Nephron progenitor cell (in vitro differentiated cells): Measurements from ENCODE around the gene LGALS3.

Experiments
- DNase-seq: peaks from one replicate; pipeline ENCODE4 v3.0.0; 2021
- H3K27ac Mint-ChIP-seq: 2 replicates; pipeline ENCODE4 v1.8.0; 2021; ENCODE audit warnings: mild to moderate bottlenecking, moderate library complexity, mixed read lengths
- H3K27me3 Mint-ChIP-seq: 2 replicates; pipeline ENCODE4 v1.8.0; 2021; ENCODE audit warnings: mild to moderate bottlenecking, low read depth, mixed read lengths; ENCODE audit not compliant: poor library complexity
- H3K36me3 Mint-ChIP-seq: 2 replicates; pipeline ENCODE4 v1.8.0; 2021; ENCODE audit warnings: low read depth, mixed read lengths
- H3K4me1 Mint-ChIP-seq: 2 replicates; pipeline ENCODE4 v1.8.0; 2021; ENCODE audit warnings: mixed read lengths
- H3K4me3 Mint-ChIP-seq: 2 replicates; pipeline ENCODE4 v1.8.0; 2021; ENCODE audit warnings: mild to moderate bottlenecking, moderate library complexity, mixed read lengths
- H3K9me3 Mint-ChIP-seq: 2 replicates; pipeline ENCODE4 v1.8.0; 2021; ENCODE audit warnings: mild to moderate bottlenecking, moderate library complexity, mixed read lengths
- TF ChIP-seq, protein P1 (sequence below): fragments of 200-600 bp; sonication (generic); IDR thresholded peaks from 2 replicates; pipeline ENCODE4 v1.5.0; 2021; ENCODE audit warnings: antibody characterized with exemption

Gene LGALS3

DNA sequence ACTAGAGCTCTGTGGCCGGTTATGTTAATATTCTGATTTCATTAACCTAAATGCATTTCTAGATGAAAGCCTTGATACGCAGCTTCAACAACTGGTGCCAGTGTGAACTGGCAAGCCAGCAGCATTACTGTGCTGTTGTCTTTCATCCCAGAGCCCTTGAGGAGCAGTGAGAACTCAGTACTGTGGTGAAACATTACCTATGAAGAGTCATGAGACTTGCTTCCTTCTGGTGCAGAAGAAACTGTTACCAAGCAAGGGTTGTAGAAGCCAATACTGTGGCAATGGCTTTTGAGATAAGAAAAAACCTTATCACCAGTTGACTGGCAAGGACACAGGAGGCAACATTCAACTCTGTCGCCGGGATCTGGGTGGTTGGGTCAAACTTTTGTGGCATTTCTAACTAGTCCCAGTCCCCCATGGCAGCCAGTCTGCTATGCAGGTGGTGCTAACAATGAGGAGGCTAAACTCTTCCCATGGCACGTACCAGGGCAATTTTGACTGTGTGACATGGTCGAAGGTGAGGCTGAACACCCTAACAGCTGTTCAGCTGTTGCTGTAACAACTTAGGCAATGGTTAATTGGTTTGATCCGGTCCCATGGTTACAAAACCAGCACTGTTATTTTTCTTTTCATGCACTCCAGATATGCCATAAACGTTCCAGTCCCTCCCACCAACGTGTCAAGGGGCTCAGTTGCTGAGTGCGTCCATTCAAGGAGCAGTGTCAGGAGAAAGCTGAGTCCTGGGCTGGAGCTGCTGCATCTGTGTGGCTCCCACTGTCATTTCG, 12.6 kb upstream of the LGALS3 start:
- no peaks in the 10 kb centered on the region for H3K9me3 Mint-ChIP-seq
- H3K27me3 Mint-ChIP-seq: peaks cover 6% of the 10 kb centered on the region
- peaks cover 24% of the 10 kb centered on the region for H3K4me1 Mint-ChIP-seq
- TF ChIP-seq, protein P1, sequence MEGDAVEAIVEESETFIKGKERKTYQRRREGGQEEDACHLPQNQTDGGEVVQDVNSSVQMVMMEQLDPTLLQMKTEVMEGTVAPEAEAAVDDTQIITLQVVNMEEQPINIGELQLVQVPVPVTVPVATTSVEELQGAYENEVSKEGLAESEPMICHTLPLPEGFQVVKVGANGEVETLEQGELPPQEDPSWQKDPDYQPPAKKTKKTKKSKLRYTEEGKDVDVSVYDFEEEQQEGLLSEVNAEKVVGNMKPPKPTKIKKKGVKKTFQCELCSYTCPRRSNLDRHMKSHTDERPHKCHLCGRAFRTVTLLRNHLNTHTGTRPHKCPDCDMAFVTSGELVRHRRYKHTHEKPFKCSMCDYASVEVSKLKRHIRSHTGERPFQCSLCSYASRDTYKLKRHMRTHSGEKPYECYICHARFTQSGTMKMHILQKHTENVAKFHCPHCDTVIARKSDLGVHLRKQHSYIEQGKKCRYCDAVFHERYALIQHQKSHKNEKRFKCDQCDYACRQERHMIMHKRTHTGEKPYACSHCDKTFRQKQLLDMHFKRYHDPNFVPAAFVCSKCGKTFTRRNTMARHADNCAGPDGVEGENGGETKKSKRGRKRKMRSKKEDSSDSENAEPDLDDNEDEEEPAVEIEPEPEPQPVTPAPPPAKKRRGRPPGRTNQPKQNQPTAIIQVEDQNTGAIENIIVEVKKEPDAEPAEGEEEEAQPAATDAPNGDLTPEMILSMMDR: no peak
- no peak overlapping the region for H3K4me3 Mint-ChIP-seq
- no peaks in the 10 kb centered on the region for H3K36me3 Mint-ChIP-seq
- DNase-seq: no peak
- no peak overlapping the region for H3K27ac Mint-ChIP-seq

DNA sequence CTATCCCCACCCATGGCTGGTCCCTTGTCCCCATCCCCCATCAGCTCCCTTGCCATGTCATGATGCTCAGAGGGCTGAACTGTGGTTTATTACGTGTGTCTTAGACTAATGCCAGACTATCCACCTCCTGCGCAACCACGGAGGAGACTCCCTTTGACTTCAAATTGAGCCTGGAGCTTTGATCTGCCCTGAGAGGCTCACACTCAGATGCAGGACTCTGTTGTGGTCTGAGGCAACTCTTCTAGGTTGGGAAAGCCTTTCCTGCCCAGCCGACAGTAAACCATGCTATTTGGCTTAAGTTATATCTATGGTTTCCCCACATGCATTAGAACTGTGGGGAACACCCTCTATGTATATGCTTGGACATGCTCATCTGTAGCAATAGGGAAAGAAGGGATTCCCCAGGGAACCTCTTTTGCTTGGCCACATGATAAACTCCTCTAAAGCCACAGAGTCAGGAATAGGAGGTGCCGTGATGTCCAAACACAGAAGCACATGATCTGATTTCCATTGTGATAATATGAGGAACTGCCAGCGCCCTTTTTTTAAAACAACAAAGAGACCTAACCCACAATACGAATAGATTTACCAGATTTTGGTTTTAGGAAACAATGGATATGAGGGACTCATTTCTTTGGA, 11.1 kb upstream of the LGALS3 start:
- Mint-ChIP-seq H3K27ac (no peak overlapping the region), H3K4me1 (peaks cover 39% of the 10 kb centered on the region), H3K36me3 (no peaks in the 10 kb centered on the region), H3K27me3 (peaks cover 5% of the 10 kb centered on the region), H3K4me3 (no peak overlapping the region), H3K9me3 (no peaks in the 10 kb centered on the region)
- DNase-seq: no peak
- TF ChIP-seq, protein P1: no peak

DNA sequence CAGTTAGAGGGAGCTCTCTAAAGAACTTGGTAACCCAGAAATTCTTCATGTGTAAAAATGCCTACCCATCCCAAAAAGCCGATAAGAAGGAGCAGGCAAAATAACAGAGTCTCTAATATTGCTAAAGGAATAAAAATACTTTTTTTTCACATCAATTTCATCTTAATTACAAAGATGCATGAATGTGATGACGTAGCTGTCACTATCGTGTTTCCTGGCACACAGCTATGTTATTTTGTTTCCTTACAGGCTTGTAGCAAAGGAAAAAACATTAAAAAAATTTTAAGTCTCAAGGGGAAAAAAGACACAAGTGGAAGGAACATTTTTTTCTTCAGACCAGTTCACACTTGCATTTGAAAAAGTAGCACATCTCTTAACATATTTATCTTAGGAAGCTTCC, 10.3 kb upstream of the LGALS3 start:
- no peak overlapping the region for H3K27ac Mint-ChIP-seq
- no peak for DNase-seq
- no peaks in the 10 kb centered on the region for H3K9me3 Mint-ChIP-seq
- H3K4me1 Mint-ChIP-seq: peaks cover 45% of the 10 kb centered on the region
- TF ChIP-seq, protein P1: no peak
- peaks cover 5% of the 10 kb centered on the region for H3K27me3 Mint-ChIP-seq
- H3K4me3 Mint-ChIP-seq: no peak overlapping the region
- no peaks in the 10 kb centered on the region for H3K36me3 Mint-ChIP-seq

DNA sequence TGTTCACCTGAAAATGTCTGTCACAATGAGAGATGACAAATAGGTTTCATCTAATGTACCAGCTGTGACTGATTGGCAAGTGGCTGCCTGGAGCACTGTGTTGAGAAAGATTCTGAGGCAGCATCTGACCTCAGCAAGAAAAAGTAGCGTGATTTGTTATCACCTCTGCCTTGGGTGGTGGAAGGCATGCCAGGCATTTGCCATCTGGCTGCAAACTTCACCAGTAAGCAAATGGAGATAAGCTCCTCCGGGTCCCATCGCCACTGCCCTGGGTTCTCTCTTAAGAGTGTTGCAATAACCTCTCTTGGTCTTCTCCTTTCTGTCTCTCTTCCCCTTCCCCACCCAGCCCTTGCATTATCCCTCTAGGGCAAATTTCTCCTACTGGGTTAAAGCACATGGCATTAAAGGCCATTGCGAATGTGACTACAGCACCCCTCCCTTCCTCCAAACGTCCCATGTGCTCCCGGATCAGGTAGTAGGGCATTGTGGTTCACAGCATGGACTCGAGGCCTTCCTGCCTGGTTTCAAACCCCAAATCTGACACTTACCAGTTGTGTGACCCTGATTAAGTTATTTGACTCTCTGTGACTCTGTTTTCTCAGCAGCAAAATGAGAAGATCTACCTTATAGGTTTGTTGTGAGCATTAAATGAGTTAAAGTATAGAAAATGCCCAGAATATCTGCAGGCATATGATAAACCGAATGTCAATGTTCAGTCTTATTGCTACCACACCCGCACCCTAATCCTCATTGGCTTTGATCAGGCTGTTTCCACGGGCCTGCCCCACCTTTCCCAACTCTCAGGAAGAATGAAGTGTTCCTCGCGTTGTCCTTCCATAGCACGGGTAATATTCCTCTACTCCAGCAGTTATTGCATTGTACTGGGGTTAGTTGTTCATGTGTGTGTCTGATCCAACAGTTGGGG, 8.2 kb upstream of the LGALS3 start:
- Mint-ChIP-seq H3K36me3 (no peaks in the 10 kb centered on the region), H3K9me3 (no peaks in the 10 kb centered on the region), H3K4me1 (peaks cover 38% of the 10 kb centered on the region), H3K27ac (no peak overlapping the region), H3K4me3 (no peak overlapping the region), H3K27me3 (peaks cover 22% of the 10 kb centered on the region)
- TF ChIP-seq, protein P1: no peak
- DNase-seq: no peak

DNA sequence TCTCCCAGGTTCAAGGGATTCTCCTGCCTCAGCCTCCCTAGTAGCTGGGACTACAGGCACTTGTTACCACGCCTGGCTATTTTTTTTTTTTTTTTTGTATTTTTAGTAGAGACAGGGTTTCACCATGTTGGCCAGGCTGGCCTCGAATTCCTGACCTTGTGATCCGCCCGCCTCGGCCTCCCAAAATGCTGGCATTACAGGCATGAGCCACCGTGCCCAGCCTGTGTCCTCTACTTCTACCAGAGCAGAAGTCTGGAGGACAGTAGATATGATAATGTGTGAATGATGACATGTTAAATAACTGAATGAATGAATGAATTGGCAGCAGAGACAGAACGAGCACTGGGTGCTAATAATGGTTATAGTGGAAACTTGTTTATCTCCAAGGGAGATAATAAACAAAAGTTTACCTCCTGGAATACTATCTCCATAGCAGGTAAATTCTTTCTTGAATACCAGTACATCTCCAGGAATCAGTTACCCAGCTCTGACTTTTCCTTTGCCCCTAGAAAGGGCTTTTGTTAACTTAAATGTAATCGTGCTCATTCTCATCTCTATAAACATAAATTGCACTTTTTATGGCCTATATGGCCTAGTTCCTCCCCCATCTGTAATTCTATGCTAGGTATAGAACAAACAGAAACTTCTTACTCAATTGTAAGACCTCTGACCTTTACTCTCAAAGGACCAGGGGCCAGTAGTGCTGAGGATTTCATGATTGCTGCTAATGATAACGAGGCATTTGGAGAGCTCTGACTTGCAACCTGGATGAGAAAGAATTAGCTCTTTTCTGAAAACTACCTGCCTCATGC, 7.2 kb upstream of the LGALS3 start:
- no peak overlapping the region for H3K27ac Mint-ChIP-seq

More for the DNA sequence above, 7.2 kb upstream of the LGALS3 start:
- TF ChIP-seq, protein P1: no peak
- no peaks in the 10 kb centered on the region for H3K36me3 Mint-ChIP-seq
- H3K27me3 Mint-ChIP-seq: peaks cover 31% of the 10 kb centered on the region
- DNase-seq: no peak
- no peak overlapping the region for H3K4me3 Mint-ChIP-seq
- no peaks in the 10 kb centered on the region for H3K9me3 Mint-ChIP-seq
- peaks cover 34% of the 10 kb centered on the region for H3K4me1 Mint-ChIP-seq
